Heart left ventricle (tissue), 16 donors: ENCODE data around the gene DOP1A. TPM values are rescaled to one million over a fixed set of nuclear protein-coding genes. Genes with fewer than 3 reads are reported as not detected.

Experiments used
- ATAC-seq, 4 donors: fragments of 200-7000 bp; cut with Tn5 transposase; one replicate each; pipeline ENCODE4 v1.9.1; 2020 to 2022; ENCODE audit warnings: moderate library complexity in 4 of 4, mild to moderate bottlenecking in 3 of 4, moderate number of reproducible peaks in 1 of 4
- DNase-seq, 5 donors: peaks; one replicate each; pipeline ENCODE4 v3.0.0-alpha.2; 2020
- H3K27ac ChIP-seq, 12 donors: fragments of 200-600 bp; sonication (generic) in 4 of 12; one replicate each; pipeline versions ENCODE4 v1.5.0 to v1.8.0; 2016 to 2022; ENCODE audit warnings: mild to moderate bottlenecking in 2 of 12
- H3K27me3 ChIP-seq, 9 donors: fragments of 200-600 bp; sonication (generic) in 2 of 9; one replicate each; pipeline versions ENCODE4 v1.5.1 to v1.8.0; 2016 to 2022; ENCODE audit warnings: mild to moderate bottlenecking in 3 of 9
- H3K36me3 ChIP-seq, 9 donors: fragments of 200-600 bp; sonication (generic) in 2 of 9; one replicate each; pipeline versions ENCODE4 v1.5.0 to v1.8.0; 2018 to 2022; ENCODE audit warnings: mild to moderate bottlenecking in 2 of 9
- H3K4me1 ChIP-seq, 12 donors: fragments of 200-600 bp; sonication (generic) in 4 of 12; one replicate each; pipeline versions ENCODE4 v1.5.0 to v1.8.0; 2016 to 2022; ENCODE audit warnings: mild to moderate bottlenecking in 3 of 12
- H3K4me3 ChIP-seq, 12 donors: fragments of 200-600 bp; sonication (generic) in 4 of 12; one replicate each; pipeline versions ENCODE4 v1.5.0 to v1.8.0; 2017 to 2022; ENCODE audit warnings: mild to moderate bottlenecking in 9 of 12, moderate library complexity in 4 of 12
- H3K9me3 ChIP-seq, 12 donors: fragments of 200-600 bp; sonication (generic) in 4 of 12; one replicate each; pipeline versions ENCODE4 v1.5.0 to v1.8.0; 2016 to 2022; ENCODE audit warnings: mild to moderate bottlenecking in 1 of 12
- CTCF ChIP-seq, 12 donors: fragments of 200-600 bp; sonication (generic) in 4 of 12; IDR thresholded peaks; one replicate each; pipeline versions ENCODE4 v1.5.0 to v1.8.0; 2018 to 2022; ENCODE audit warnings: antibody characterized with exemption in 12 of 12, mild to moderate bottlenecking in 5 of 12
- POLR2A ChIP-seq, 2 donors: fragments of 450-650 bp; IDR thresholded peaks; one replicate each; pipeline ENCODE4 v1.6.1; 2017; ENCODE audit warnings: antibody characterized with exemption in 2 of 2, mild to moderate bottlenecking in 2 of 2, moderate library complexity in 2 of 2
- WGBS, 4 donors: extraction: QIAGEN DNeasy Blood & Tissue Kit in 2 of 4; methylation state at CpG; one replicate each; pipeline versions ENCODE4 v1.1.5 to v1.1.7; 2013 to 2018; 5-methylcytosine and 5-hydroxymethylcytosine counted together
- intact Hi-C, 10 donors: fragments of 100-400 bp; cut with DNase I; formaldehyde crosslinking; loops; one replicate each; pipeline versions ENCODE4 v1.11.1 to v1.14.2; 2022
- polyA plus RNA-seq, 2 donors: library from polyadenylated mRNA; stranded (reverse); fragments of 200-250 nt; gene quantifications; one replicate each; pipeline ENCODE4 v1.2.3, GENCODE V29; 2013
- total RNA-seq, 9 donors: library from RNA; depleted of rRNA in 2 of 9; stranded (reverse); fragments of >200 nt in 2 of 9; fragmentation: NEBNext Ultra II Directional in 3 of 9; extraction: Animal tissue kit (Norgen Biotek cat#: 25700) in 3 of 9; gene quantifications; one replicate each; pipeline versions ENCODE4 v1.1.0 to v1.2.4, GENCODE V29; 2016 to 2023
- donor health status: ischemic (EF 13 %, LVEDD 7.1; RV severe dilation, severe dysfunction).
- donor health status: healthy with polysubstance abuse.
- donor health status: DM: no; HTN: yes; CAD: no.
- donor health status: DM: no; HTN: no; CAD: no.
- donor health status: ischemic (EF 25% LVEDD 6.9; RV normal size, moderate dysfunction).
- donor health status: ischemic (EF 25% LVEDD 5.7; RV mildly dilated, moderate dysfunction).
- donor health status: healthy.
- donor health status: DM: yes; HTN: yes; CAD: no.
- donor health status: ischemic (EF 35%, LVEDD 5.7; RV mildly dilated, moderate dysfunction).
- donor health status: nonischemic (EF 11% LVEDD 7.7; RV severe dilation, severe dysfunction).
- donor health status: DM: yes; HTN: yes; CAD: no.
- donor health status: PGD.
- donor health status: ischemic (EF 29% LVEDD 5.4; RV normal size, mild dysfunction).
- donor health status: nonischemic (EF 23%, LVEDD 6.1; RV moderate dilation, normal function).

DOP1A gene
- total and polyA plus RNA-seq, 11 donors, result 5.0 to 25.7 (median 22.6) TPM

GRCh38 chr6:83153883-83154521 is 86.5 kb downstream of the DOP1A start:
- H3K27me3 ChIP-seq, result no peaks in the 10 kb centered on the region
- no peaks in the 10 kb centered on the region for H3K9me3 ChIP-seq
- H3K4me1 ChIP-seq, result peaks cover 0 to 17% (median 0%) of the 10 kb centered on the region in 12 donors
- intact Hi-C loops, result no loop called here
- peaks cover 0 to 99% (median 82%) of the 10 kb centered on the region in 9 donors for H3K36me3 ChIP-seq
- H3K4me3 ChIP-seq, result no peak overlapping the region
- no peak overlapping the region for H3K27ac ChIP-seq
- ATAC-seq, result no peak
- 72 to 84% (median 77%) methylated on average over 4 of the region's 4 CpGs for WGBS, 4 donors
- TF ChIP-seq CTCF (IDR thresholded peaks at IDR 0.05) (no peak), POLR2A (IDR thresholded peaks at IDR 0.05) (no peak)
- no peak for DNase-seq

GRCh38 chr6:83155794-83156193 is 88.3 kb downstream of the DOP1A start:
- Histone ChIP-seq H3K27ac (peak overlapping the region in 6 of 12 donors; percentile 10 to 24 (median 21)), H3K36me3 (peaks cover 0 to 100% (median 94%) of the 10 kb centered on the region in 9 donors), H3K4me3 (no peak overlapping the region), H3K4me1 (peaks cover 0 to 23% (median 3%) of the 10 kb centered on the region in 12 donors), H3K9me3 (no peaks in the 10 kb centered on the region), H3K27me3 (no peaks in the 10 kb centered on the region)
- ATAC-seq (peak; percentile 61 to 70 (median 66)), DNase-seq (no peak)
- intact Hi-C loops, result no loop called here
- 39 to 53% (median 42%) methylated on average over 2 of the region's 2 CpGs for WGBS, 4 donors
- TF ChIP-seq CTCF (IDR thresholded peaks at IDR 0.05), result no peak
- no peak for TF ChIP-seq POLR2A (IDR thresholded peaks at IDR 0.05)

GRCh38 chr6:83160167-83160566 is 92.7 kb downstream of the DOP1A start:
- H3K4me1 ChIP-seq, result peaks cover 0 to 18% (median 3%) of the 10 kb centered on the region in 12 donors
- no peak overlapping the region for H3K4me3 ChIP-seq
- ATAC-seq, result peak in 2 of 4 donors; percentile 32 to 61
- H3K27ac ChIP-seq, result no peak overlapping the region
- WGBS, 4 donors, result 47 to 63% (median 55%) methylated on average over 1 of the region's 1 CpG
- no peaks in the 10 kb centered on the region for H3K9me3 ChIP-seq
- peaks cover 0 to 100% (median 80%) of the 10 kb centered on the region in 9 donors for H3K36me3 ChIP-seq
- TF ChIP-seq POLR2A (IDR thresholded peaks at IDR 0.05) (no peak), CTCF (IDR thresholded peaks at IDR 0.05) (no peak)
- intact Hi-C loops, result no loop called here
- no peak for DNase-seq
- H3K27me3 ChIP-seq, result no peaks in the 10 kb centered on the region

GRCh38 chr6:83167726-83168278 is 100.3 kb downstream of the DOP1A start:
- Histone ChIP-seq H3K4me3 (no peak overlapping the region), H3K27ac (no peak overlapping the region), H3K9me3 (no peaks in the 10 kb centered on the region), H3K27me3 (no peaks in the 10 kb centered on the region), H3K4me1 (no peaks in the 10 kb centered on the region), H3K36me3 (peaks cover 3 to 100% (median 98%) of the 10 kb centered on the region in 9 donors)
- no peak for TF ChIP-seq POLR2A (IDR thresholded peaks at IDR 0.05)
- TF ChIP-seq CTCF (IDR thresholded peaks at IDR 0.05), result no peak
- WGBS, 4 donors, result 87 to 89% (median 88%) methylated on average over 5 of the region's 5 CpGs
- intact Hi-C loops, result loop anchor here in 1 of 10 donors (5.0 kb wide), 1 partner anchor 36 kb away; no protein-coding TSS in a partner anchor
- DNase-seq (no peak), ATAC-seq (no peak)
